ENCODE data around the gene TMEM185B.

Gene TMEM185B

GRCh38 chr2:120230515-120231471, 7.6 kb upstream of the TMEM185B start:
- no peak for DNase-seq

- no peak for DNase-seq
Measured at GRCh38 chr2:120229341-120229740, 6.1 kb upstream of the TMEM185B start.

- no peak for DNase-seq
Measured at GRCh38 chr2:120228503-120228902, 5.3 kb upstream of the TMEM185B start.

GRCh38 chr2:120227111-120227991, 4.2 kb upstream of the TMEM185B start:
- DNase-seq = no peak

GRCh38 chr2:120226316-120226715, 3.1 kb upstream of the TMEM185B start:
- no peak for DNase-seq

GRCh38 chr2:120225549-120226065, 2.4 kb upstream of the TMEM185B start:
- no peak for DNase-seq

GRCh38 chr2:120224735-120225548, 1.7 kb upstream of the TMEM185B start:
- peak; percentile 24 for DNase-seq

GRCh38 chr2:120224256-120224655, 1.1 kb upstream of the TMEM185B start:
- no peak for DNase-seq

- no peak for DNase-seq
Measured at GRCh38 chr2:120222186-120223033, 790 bp downstream of the TMEM185B start.

GRCh38 chr2:120221616-120222015, 1.6 kb downstream of the TMEM185B start:
- no peak for DNase-seq

GRCh38 chr2:120220756-120221155, 2.4 kb downstream of the TMEM185B start:
- no peak for DNase-seq

- no peak for DNase-seq
Measured at GRCh38 chr2:120219766-120220165, 3.4 kb downstream of the TMEM185B start.

- no peak for DNase-seq
Measured at GRCh38 chr2:120219291-120219690, 3.9 kb downstream of the TMEM185B start.

- DNase-seq = no peak
Measured at GRCh38 chr2:120218181-120218580, 5.0 kb downstream of the TMEM185B start.

GRCh38 chr2:120210270-120210693, 12.9 kb downstream of the TMEM185B start:
- no peak for DNase-seq

- DNase-seq = no peak
Measured at GRCh38 chr2:120209427-120210269, 13.6 kb downstream of the TMEM185B start.

- no peak for DNase-seq
Measured at GRCh38 chr2:120208381-120209353, 14.5 kb downstream of the TMEM185B start.

- DNase-seq = peak; percentile 11
Measured at GRCh38 chr2:120206022-120206581, 17.1 kb downstream of the TMEM185B start.
